NCI-H526 (cell line): Measurements from ENCODE around the gene WBP1L.
"Not testable (repeated sequence)": the region's sequence is repeated elsewhere in the genome, so short reads cannot be mapped to it uniquely, and the experiment has no call there.

Experiments used
- DNase-seq, 2 experiments: peaks; one replicate each; lab custom pipeline; 2025; lab: John Stamatoyannopoulos, UW

WBP1L gene

GRCh38 chr10:102758933-102759262 lies 15.2 kb downstream of the WBP1L start:
- not testable (repeated sequence) for DNase-seq

GRCh38 chr10:102759497-102760210 lies 15.9 kb downstream of the WBP1L start:
- no peak for DNase-seq

GRCh38 chr10:102761981-102762380 lies 18.2 kb downstream of the WBP1L start:
- DNase-seq: no peak

- DNase-seq: no peak
These were observed 18.8 kb downstream of the WBP1L start for GRCh38 chr10:102762401-102763015.

- DNase-seq: no peak
These were observed 19.4 kb downstream of the WBP1L start for GRCh38 chr10:102763037-102763607.

- DNase-seq: peak in 1 of 2 experiments; percentile 12
These were observed 20.9 kb downstream of the WBP1L start for GRCh38 chr10:102764470-102765161.

- no peak for DNase-seq
These were observed 21.6 kb downstream of the WBP1L start for GRCh38 chr10:102765336-102765735.

GRCh38 chr10:102767428-102768160 lies 23.8 kb downstream of the WBP1L start:
- DNase-seq: no peak

- DNase-seq: no peak
These were observed 25.8 kb downstream of the WBP1L start for GRCh38 chr10:102769375-102770107.

- no peak for DNase-seq
These were observed 26.3 kb downstream of the WBP1L start for GRCh38 chr10:102770108-102770482.

- no peak for DNase-seq
These were observed 27.0 kb downstream of the WBP1L start for GRCh38 chr10:102770792-102771191.

GRCh38 chr10:102773320-102773719 lies 29.6 kb downstream of the WBP1L start:
- DNase-seq: no peak

GRCh38 chr10:102773986-102774385 lies 30.2 kb downstream of the WBP1L start:
- DNase-seq: no peak

- DNase-seq: no peak
These were observed 31.6 kb downstream of the WBP1L start for GRCh38 chr10:102775201-102775934.

- DNase-seq: no peak
These were observed 32.4 kb downstream of the WBP1L start for GRCh38 chr10:102775935-102776669.

- DNase-seq: no peak
These were observed 33.2 kb downstream of the WBP1L start for GRCh38 chr10:102776779-102777456.

GRCh38 chr10:102777711-102778453 lies 34.1 kb downstream of the WBP1L start:
- no peak for DNase-seq

GRCh38 chr10:102778781-102779180 lies 35.0 kb downstream of the WBP1L start:
- DNase-seq: no peak
